PC-3 (cell line): ENCODE results near the gene KLHL36.

Experiments
- EZH2 ChIP-seq: fragments of 300-600 bp; sonication (generic); IDR thresholded peaks from one replicate; pipeline ENCODE4 v1.6.1; 2017; ENCODE audit warnings: antibody characterized with exemption, mild to moderate bottlenecking, low read length; ENCODE audit not compliant: unreplicated experiment
- EZH2phosphoT487 ChIP-seq: fragments of 300-600 bp; sonication (generic); IDR thresholded peaks from 2 replicates; pipeline ENCODE4 v1.6.1; 2018; ENCODE audit warnings: mild to moderate bottlenecking, antibody characterized with exemption, low read length, borderline replicate concordance
- TF ChIP-seq, protein P1 (sequence below): fragments of 300-600 bp; sonication (generic); conservative IDR thresholded peaks from 2 replicates; pipeline ENCODE4 v1.5.1; 2017; ENCODE audit warnings: antibody characterized with exemption, low read depth, mild to moderate bottlenecking, low read length

DNA sequence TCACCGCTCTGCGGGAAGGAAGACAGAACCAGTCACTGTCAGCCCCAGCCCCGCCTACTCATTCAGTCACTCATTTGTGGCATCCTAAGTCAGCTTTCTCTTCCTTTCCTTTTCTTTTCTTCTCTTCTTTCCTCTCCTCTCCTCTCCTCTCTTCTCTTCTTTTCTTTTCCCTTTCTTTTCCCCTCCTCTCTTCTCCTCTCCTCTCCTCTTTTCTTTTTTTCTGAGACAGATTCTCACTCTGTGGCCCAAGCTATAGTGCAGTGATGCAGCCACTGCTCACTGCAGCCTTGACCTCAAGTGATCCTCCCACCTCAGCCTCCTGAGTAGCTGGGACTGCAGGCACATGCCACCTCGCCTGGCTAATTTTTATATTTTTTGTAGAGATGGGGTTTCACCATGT lies 10.6 kb upstream of the KLHL36 start:
- TF ChIP-seq, protein P1, sequence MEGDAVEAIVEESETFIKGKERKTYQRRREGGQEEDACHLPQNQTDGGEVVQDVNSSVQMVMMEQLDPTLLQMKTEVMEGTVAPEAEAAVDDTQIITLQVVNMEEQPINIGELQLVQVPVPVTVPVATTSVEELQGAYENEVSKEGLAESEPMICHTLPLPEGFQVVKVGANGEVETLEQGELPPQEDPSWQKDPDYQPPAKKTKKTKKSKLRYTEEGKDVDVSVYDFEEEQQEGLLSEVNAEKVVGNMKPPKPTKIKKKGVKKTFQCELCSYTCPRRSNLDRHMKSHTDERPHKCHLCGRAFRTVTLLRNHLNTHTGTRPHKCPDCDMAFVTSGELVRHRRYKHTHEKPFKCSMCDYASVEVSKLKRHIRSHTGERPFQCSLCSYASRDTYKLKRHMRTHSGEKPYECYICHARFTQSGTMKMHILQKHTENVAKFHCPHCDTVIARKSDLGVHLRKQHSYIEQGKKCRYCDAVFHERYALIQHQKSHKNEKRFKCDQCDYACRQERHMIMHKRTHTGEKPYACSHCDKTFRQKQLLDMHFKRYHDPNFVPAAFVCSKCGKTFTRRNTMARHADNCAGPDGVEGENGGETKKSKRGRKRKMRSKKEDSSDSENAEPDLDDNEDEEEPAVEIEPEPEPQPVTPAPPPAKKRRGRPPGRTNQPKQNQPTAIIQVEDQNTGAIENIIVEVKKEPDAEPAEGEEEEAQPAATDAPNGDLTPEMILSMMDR: no peak
- TF ChIP-seq EZH2: no peak
- TF ChIP-seq EZH2phosphoT487: no peak
